Chondrocyte (in vitro differentiated cells): ENCODE data around the gene CTNND1. TPM values are rescaled to one million over a fixed set of nuclear protein-coding genes. Genes with fewer than 3 reads are reported as not detected.
"Not testable (repeated sequence)": the region's sequence is repeated elsewhere in the genome, so short reads cannot be mapped to it uniquely, and the experiment has no call there.

Experiments
- DNase-seq: peaks from one replicate; pipeline ENCODE4 v3.0.0; 2021; ENCODE audit warnings: mixed read lengths, low spot score
- H3K27ac Mint-ChIP-seq: one replicate; pipeline ENCODE4 v1.8.0; 2021; ENCODE audit warnings: mild to moderate bottlenecking, moderate library complexity, mixed read lengths; ENCODE audit not compliant: unreplicated experiment
- H3K27me3 Mint-ChIP-seq: 2 replicates; pipeline ENCODE4 v1.8.0; 2021; ENCODE audit warnings: low read depth, mixed read lengths
- H3K36me3 Mint-ChIP-seq: 2 replicates; pipeline ENCODE4 v1.8.0; 2021; ENCODE audit warnings: low read depth, mixed read lengths
- H3K4me1 Mint-ChIP-seq: 2 replicates; pipeline ENCODE4 v1.8.0; 2021; ENCODE audit warnings: low read depth, mild to moderate bottlenecking, mixed read lengths
- H3K4me3 Mint-ChIP-seq: one replicate; pipeline ENCODE4 v1.8.0; 2021; ENCODE audit warnings: mild to moderate bottlenecking, moderate library complexity, mixed read lengths; ENCODE audit not compliant: unreplicated experiment
- H3K9me3 Mint-ChIP-seq: 2 replicates; pipeline ENCODE4 v1.8.0; 2021; ENCODE audit warnings: low read depth, mixed read lengths
- total RNA-seq: library from RNA; stranded (reverse); gene quantifications from 3 replicates; pipeline ENCODE4 v1.2.1, GENCODE V29; 2021
- TF ChIP-seq, protein P1 (sequence below): fragments of 200-600 bp; sonication (generic); IDR thresholded peaks from 2 replicates; pipeline ENCODE4 v1.5.0; 2021; ENCODE audit warnings: antibody characterized with exemption, mild to moderate bottlenecking, moderate library complexity

CTNND1 gene
- total RNA-seq, 1 donor from 2014 or later = 126 TPM

DNA sequence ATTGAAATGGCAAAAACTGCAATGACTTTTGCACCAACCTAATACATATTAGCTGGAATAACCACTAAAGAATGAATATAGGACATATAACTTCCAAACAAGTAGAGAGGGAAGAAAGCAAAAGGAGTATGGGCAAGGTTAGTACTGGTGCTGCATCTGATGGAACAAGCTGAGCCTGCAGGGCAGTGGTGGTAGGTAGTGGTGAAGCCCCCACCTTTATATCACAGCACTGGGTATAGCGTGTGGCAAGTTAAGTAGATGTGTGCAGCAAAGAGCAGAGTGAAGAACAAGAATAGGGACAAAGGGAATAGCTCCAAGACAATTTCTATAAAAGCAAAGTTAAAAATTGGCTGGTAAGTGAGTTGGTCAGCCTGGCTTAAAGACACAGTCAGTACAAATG, 62.3 kb downstream of the CTNND1 start:
- TF ChIP-seq, protein P1, sequence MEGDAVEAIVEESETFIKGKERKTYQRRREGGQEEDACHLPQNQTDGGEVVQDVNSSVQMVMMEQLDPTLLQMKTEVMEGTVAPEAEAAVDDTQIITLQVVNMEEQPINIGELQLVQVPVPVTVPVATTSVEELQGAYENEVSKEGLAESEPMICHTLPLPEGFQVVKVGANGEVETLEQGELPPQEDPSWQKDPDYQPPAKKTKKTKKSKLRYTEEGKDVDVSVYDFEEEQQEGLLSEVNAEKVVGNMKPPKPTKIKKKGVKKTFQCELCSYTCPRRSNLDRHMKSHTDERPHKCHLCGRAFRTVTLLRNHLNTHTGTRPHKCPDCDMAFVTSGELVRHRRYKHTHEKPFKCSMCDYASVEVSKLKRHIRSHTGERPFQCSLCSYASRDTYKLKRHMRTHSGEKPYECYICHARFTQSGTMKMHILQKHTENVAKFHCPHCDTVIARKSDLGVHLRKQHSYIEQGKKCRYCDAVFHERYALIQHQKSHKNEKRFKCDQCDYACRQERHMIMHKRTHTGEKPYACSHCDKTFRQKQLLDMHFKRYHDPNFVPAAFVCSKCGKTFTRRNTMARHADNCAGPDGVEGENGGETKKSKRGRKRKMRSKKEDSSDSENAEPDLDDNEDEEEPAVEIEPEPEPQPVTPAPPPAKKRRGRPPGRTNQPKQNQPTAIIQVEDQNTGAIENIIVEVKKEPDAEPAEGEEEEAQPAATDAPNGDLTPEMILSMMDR = no peak
- Mint-ChIP-seq H3K9me3 (no peaks in the 10 kb centered on the region), H3K4me1 (no peaks in the 10 kb centered on the region), H3K27me3 (no peaks in the 10 kb centered on the region), H3K36me3 (peaks cover 11% of the 10 kb centered on the region), H3K4me3 (no peak overlapping the region), H3K27ac (no peak overlapping the region)
- DNase-seq = no peak

DNA sequence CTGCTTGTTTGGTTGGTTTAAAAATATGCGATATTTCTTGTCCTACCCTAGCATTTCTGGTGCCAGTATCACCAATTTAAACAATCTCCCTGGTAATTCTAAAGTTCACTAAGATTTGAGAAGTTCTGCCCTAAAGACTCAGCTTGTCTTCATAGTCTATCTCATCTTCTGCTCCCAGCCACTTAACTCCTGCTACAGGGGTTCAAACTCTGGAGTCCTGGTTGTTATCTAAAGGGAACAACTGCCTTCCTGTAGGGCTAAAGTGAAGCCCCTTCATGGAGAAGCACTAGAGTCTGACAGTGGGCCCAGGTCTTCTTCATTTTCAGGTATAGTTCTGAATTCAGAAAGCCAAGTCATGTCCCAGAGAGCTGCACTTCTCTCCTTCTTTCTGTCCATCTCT, 73.2 kb downstream of the CTNND1 start:
- Mint-ChIP-seq H3K27ac (no peak overlapping the region), H3K27me3 (peaks cover 3% of the 10 kb centered on the region), H3K4me1 (no peaks in the 10 kb centered on the region), H3K9me3 (no peaks in the 10 kb centered on the region), H3K36me3 (no peaks in the 10 kb centered on the region), H3K4me3 (no peak overlapping the region)
- TF ChIP-seq, protein P1 = no peak
- DNase-seq = no peak

DNA sequence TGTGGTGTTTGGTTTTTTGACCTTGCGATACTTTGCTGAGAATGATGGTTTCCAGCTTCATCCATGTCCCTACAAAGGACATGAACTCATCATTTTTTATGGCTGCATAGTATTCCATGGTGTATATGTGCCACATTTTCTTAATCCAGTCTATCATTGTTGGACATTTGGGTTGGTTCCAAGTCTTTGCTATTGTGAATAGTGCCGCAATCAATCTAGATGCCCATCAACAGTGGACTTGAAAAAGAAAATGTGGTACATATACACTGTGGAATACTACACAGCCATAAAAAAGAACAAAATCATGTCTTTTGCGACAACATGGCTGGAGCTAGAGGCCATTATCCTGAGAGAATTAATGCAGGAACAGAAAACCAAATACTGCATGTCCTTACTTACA, 77.0 kb downstream of the CTNND1 start:
- H3K9me3 Mint-ChIP-seq, H3K4me3 Mint-ChIP-seq, H3K27ac Mint-ChIP-seq, H3K4me1 Mint-ChIP-seq, DNase-seq, H3K36me3 Mint-ChIP-seq, H3K27me3 Mint-ChIP-seq: not testable (repeated sequence)

DNA sequence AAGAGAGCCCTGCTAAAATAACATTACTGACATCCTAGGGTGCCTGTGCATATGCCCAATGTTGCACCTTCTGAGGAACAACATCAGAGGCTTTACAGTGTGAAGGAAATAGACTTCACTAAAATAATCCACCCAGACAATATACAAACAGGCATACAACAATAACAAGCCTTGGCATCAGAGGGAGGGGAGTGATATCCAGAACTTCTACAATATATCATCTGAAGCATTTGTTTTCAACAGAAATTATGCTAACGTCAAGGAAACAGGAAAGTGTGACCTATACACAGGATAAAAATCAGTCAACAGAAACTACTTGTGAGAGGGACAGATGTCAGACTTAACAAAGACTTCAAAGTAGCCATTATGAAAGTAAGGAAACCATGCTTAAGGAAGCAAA, 81.3 kb downstream of the CTNND1 start:
- H3K27me3 Mint-ChIP-seq = no peaks in the 10 kb centered on the region
- no peak overlapping the region for H3K27ac Mint-ChIP-seq

DNA sequence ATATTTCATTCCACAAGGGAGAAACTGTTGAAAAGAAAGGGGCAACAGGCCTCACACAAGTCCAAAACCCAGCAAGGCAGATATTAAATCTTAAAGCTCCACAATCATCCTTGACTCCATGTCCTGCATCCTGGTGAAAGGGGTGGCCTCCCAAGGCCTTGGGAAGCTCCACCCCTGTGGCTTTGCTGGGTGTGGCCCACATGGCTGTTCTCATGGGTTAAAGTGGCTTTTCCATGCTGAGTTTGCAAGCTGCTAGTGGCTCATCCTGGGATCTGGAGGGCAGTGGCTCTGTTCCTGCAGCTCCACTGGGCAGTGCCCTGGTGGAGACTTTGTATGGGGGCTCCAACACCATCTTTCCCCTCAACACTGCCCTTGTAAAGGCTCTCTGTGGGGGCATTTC, 106.4 kb downstream of the CTNND1 start:
- Mint-ChIP-seq H3K27ac (no peak overlapping the region), H3K27me3 (peaks cover 14% of the 10 kb centered on the region), H3K4me1 (no peaks in the 10 kb centered on the region)

More for the DNA sequence above, 81.3 kb downstream of the CTNND1 start:
- no peak overlapping the region for H3K4me3 Mint-ChIP-seq
- H3K4me1 Mint-ChIP-seq = no peaks in the 10 kb centered on the region
- TF ChIP-seq, protein P1 = no peak
- no peaks in the 10 kb centered on the region for H3K36me3 Mint-ChIP-seq
- peaks cover 6% of the 10 kb centered on the region for H3K9me3 Mint-ChIP-seq
- DNase-seq = no peak

DNA sequence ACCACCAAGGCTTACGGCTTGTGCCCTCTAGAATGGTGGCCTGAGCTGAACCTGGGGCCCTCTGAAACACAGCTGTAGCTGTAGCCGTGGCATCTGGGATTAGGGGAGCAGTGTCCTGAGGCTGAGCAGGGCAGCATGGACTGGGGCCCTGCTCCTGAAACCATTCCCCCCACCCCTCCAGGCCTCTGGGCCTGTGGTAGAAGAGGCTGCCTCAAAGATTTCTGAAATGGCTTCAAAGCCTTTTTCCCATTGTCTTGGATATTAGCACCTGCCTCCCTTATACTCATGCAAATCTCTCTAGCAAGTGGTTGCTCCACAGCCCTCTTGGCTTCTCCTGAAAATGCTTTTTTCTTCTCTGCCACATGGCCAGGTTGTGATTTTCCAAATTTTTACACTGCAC, 106.9 kb downstream of the CTNND1 start:
- no peak for DNase-seq
- TF ChIP-seq, protein P1 = no peak
- Mint-ChIP-seq H3K4me3 (no peak overlapping the region), H3K9me3 (no peaks in the 10 kb centered on the region), H3K27me3 (peaks cover 17% of the 10 kb centered on the region), H3K36me3 (no peaks in the 10 kb centered on the region), H3K27ac (no peak overlapping the region), H3K4me1 (no peaks in the 10 kb centered on the region)

More for the DNA sequence above, 106.4 kb downstream of the CTNND1 start:
- Mint-ChIP-seq H3K4me3 (no peak overlapping the region), H3K9me3 (no peaks in the 10 kb centered on the region), H3K36me3 (no peaks in the 10 kb centered on the region)
- no peak for DNase-seq
- TF ChIP-seq, protein P1 = no peak
